NCI-H526 (cell line): Measurements from ENCODE around the gene DCAF8L2.
"Not testable (repeated sequence)": the region's sequence is repeated elsewhere in the genome, so short reads cannot be mapped to it uniquely, and the experiment has no call there.

ENCODE experiments used
- DNase-seq, 2 experiments: peaks; one replicate each; lab custom pipeline; 2025; lab: John Stamatoyannopoulos, UW

DCAF8L2 gene

DNA sequence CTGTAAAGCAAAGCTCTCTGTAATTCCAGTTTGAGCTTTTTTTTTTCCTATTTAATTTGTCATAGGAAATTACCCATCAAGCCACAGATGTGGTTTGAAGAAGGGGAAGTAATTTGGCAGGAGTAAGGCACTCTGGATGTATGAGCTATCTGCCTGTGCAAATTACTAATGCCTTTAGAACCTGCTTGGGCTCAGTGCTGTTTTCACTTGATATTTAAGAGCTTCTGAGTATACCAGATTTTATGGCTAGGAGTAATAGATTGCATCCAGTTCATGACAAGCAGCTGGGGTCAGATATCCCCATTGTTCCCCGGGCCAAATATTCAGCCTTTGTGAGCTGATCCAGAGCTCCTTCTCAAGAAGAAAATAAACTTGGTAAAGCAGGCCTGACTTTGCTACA, 89.1 kb downstream of the DCAF8L2 start:
- DNase-seq: no peak

DNA sequence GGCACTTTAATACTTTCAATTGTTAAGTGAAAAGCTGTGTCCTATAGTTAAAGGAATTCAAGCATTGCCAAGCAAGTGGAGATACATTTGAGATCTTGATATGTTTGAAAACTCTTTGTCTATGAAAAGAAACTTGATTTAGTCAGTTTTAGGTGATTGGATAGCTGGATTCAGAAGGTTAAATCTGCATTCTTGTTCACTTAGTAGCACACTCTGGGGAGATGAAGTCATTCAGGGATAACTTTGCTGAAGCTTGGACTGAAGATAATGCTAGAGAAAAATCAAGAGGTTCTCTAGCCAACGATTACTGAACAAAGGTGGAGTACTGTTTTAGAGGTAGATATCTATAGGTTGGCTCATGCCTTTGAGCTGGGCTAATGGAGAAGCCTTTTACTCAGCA, 90.6 kb downstream of the DCAF8L2 start:
- no peak for DNase-seq

DNA sequence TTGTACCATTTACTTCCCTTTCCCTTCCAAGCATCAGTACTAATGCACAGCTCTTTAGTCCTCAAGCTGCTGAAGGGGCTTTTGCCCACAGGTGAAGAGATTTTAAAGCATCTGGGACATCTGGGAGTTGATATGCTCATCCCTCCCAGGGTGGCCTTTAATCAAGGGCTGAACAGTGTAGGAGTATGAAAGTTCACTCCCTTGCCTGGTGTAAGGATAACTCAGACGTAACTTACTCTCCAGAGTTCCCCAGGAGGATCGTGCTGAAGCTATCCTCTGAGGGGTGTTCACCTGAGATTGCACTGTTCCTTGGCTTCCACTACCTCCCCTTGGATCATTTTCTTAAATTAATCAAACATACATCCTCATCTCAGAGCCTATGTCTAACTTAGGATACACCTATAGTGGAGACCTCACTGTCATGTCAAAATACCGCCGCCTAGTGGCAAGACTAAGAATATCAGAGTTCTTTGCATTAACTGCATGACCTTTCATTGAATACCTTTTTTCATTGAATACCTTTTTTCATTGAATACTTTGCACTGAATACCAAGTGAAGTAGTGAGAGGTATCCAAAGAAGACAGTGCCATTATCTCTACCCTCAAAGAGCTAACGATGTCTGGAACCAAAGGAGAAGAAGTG, 93.5 kb downstream of the DCAF8L2 start:
- peak in 1 of 2 experiments; percentile 74 for DNase-seq

DNA sequence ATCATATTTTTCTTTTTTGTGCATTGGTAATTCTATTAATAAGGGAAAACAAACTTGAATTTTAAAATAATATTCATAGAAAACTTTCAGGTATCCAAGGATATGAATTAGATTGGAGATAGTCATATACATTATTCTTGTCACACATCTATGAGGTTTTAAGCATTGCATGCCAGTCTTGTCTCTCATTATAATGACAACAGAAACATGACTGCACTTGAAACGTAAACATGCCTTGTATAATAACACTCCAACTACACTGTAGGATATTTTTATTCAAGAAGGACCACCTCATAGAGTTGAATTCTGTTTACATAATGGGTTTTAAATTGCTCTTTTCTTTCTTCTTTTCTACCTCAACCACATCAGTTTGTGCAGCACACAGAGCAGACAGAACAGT, 104.5 kb downstream of the DCAF8L2 start:
- no peak for DNase-seq

DNA sequence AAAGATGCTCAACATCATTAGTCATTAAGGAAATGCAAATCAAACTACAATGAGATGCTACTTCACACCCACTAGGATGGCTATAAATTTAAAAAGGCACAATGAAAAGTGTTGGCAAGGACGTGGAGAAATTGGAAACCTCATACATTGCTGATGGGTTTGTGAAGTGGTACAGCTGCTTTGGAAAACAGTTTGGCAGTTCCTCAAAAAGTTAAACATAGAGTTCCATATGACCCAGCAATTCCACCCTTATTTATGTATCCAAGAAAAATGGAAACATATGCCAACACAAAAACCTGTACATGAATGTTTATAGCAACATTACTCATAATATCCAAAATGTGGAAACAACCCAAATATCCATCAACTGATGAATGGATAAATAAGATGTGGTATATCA, 116.4 kb downstream of the DCAF8L2 start:
- DNase-seq: no peak

DNA sequence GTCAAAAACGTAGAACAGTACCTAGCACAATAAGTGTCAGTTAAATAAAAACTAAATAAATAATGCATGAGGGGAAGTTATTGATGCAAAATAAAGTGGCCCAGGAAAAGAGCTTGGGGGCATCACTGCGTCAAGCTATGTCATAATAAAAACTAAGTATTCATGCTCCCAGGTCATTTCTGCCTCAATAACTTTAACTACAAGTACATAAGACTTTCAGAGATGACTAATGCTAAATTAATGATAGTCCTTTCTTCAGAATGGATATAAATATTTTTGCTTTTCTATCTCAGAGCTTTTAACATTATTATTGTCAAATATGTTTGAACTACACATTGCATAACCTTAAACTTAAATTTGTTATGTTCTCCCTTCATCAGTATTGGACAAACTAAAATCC, 125.5 kb downstream of the DCAF8L2 start:
- no peak for DNase-seq

DNA sequence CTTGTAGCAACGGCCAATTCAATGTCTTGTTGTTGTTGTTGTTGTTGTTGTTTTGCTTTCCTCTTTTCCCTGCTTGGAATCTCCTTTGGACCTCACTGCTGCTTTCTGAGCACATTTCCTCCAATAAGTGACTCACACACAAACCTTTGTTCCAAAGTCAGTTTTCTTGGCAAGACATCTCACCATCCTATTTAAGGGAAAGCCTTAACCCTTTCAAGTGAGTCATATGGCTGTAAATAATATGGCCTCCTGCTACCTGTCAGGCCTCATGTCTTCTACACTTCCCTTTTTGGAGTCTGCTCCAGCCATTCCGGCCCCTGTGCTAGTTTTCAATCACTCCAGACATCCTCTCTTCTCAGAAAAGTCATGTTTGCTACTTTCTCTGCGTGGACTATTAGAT, 138.1 kb downstream of the DCAF8L2 start:
- DNase-seq: no peak

DNA sequence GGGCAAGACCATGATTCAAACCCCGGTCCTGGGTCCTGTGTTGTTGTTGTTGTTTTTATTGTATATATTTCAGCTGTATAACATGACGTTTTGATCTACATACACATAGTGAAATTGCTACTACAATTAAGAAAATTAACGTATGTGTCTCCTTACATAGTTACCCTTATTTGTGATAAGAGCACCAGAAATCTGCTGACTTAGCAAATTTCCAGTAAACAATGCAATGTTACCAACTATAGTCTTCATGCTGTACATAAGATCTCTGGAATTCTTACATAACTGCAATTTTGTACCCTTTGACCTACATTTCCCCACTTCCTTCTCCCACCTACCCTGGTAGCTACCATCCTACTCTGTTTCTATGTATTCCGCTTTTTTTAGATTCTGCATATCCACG, 141.8 kb downstream of the DCAF8L2 start:
- DNase-seq: no peak

DNA sequence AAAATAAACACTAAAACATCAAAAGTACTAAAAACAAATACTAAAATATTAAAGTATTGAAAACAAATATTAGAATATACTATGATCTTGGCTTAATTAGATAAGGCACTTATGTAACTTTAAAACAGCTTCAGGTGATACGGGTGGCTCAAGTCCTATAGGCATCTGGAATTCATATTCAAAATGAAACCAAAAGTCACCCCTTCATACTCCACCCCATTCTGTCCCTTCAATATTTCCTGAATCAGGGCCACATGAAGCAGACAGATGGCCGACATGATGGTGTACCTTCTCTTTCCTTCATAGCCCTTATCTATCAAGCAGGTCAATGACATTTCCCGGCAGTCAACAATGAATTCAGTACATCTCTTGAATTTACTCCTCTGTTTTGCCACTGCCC, 145.8 kb downstream of the DCAF8L2 start:
- DNase-seq: no peak

DNA sequence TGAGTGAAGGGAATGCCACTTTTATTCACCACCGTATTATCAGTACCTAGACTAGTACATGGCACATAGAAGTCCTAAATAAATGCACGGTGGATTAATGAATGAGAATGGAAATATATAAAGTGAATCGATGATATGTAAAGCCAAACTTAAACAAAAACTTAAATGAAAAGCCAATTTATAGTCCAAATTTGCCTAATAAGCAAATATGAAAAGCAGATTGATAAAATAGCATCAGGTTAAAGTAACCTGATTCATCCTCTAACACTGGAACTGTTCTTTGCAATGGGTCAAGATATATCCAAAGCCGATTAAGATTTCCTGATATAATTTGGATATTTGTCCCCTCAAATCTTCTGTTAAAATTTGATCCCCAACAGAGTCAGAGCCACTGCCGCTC, 150.8 kb downstream of the DCAF8L2 start:
- no peak for DNase-seq

DNA sequence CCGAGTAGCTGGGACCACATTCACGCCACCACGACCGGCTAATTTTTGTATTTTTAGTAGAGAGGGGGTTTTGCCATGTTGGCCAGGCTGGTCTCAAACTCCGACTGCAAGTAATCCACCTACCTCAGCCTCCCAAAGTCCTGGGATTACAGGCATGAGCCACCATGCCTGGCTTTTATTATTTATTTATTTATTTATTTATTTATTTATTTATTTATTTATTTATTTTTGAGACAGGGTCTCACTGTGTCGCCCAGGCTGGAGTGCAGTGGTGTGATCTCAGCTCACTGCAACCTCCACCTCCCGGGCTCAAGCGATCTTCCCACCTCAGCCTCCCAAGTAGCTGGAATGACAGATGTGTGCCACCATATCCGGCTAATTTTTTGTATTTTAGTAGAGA, 153.4 kb downstream of the DCAF8L2 start:
- not testable (repeated sequence) for DNase-seq

DNA sequence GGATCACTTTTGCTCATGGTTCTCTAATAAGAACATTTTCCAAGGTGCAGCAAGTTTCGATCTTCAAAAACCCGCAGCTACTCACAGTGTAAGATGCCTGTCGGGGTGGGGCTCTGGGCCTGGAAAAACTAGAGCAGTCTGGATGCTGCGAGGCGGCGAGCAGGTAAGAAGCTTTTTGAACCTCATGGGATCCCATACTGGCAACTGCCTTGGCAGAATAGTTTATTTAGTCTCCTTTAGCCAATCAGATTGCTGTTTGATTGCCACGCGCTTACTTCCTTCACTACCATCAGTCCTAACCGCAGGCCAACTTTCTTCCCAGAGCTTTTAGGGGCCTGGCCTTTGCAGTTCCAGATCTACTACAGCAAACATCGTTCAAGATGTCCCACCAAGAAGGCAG, 156.4 kb downstream of the DCAF8L2 start:
- DNase-seq: no peak

DNA sequence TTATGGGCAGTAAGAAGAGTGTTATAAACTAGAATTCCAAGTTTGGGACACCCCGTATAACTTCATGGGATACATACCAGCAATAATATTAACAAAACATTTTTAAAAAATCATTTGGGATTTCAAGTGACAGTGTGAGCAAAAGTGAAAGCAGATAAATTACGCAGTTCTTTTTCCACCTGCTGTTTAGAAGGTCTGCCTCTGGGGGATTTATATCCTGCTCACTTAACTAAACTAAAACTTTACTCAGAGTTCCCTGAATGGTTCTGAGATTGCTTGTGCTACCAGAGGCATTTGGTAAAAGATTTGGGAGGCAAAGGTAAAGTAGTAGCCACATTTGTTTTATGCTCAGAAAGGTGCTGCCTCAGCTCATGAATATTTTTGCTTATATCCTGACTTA, 160.2 kb downstream of the DCAF8L2 start:
- DNase-seq: not testable (repeated sequence)

DNA sequence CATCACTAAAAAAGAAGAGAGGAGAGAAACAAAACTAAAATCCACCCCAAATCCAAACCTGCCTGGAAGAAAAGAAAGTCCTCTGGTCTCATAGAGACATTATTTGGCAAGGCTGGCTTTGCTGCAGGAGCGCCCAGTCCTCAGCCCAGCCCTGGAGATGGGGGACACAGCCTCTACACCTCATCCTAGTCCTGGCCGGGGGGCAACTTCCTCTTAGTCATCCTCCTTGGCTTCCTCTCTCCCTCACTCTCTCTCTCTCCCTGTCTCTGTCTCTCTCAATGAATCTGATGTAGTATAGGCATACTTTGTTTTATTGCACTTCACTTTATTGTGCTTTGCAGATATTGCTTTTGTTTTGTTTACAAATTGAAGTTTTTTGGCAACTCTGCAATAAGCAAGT, 161.8 kb downstream of the DCAF8L2 start:
- DNase-seq: no peak

DNA sequence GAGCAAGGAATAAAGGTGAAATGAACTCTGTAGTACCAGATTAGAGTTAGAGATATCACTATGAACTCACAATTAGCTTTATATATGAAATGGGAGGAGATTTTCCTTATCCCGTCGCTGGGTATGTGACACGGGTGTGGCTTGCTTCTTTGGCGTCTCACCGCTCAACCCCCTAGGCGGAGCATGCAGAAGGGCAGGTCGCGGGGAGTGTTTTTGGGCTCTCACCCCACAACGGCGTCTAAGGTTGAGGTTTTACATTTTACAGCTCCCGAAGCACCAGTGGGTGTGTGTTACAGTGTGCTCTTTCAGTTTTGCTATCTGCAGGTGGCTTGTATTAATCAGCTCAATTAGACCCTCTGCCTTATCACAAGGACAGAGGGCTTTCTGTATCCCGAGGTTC, 175.6 kb downstream of the DCAF8L2 start:
- DNase-seq: no peak

DNA sequence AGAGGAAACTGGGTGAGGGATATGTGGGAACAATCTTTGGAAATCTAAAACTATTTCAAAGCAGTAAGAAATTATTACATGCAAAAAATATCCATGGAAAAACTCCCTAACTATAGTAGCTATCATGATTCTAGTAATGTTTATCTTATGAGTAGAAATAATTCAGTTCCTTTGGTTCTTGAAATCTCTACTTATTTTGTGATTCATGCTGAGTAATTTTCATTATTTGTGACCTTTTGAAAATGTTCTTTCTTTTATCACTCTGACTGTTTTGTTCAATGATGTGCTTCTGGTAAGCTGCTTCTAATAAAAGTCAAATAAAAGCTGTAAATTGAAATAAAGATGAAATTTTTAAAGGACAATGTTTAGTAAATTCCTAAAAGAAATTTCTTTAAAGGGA, 177.2 kb downstream of the DCAF8L2 start:
- no peak for DNase-seq

DNA sequence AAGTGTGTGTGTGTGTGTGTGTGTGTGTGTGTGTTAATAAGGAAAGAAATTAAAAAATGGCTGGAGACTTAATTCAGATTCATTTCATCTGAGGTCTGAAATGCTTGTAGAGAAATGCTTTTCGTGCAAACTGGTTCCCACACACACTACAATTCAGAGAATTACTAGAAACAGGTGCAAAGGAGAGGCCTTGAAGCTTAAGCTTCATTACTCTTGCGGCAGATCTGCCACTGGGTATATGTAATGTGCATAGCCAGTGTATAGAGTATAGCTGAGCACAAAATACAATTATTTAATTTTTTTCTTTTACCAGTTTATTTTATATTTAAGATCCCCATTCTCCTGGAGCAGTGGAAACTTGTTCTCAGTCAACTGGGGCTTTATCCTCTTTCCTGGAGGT, 185.8 kb downstream of the DCAF8L2 start:
- DNase-seq: no peak

DNA sequence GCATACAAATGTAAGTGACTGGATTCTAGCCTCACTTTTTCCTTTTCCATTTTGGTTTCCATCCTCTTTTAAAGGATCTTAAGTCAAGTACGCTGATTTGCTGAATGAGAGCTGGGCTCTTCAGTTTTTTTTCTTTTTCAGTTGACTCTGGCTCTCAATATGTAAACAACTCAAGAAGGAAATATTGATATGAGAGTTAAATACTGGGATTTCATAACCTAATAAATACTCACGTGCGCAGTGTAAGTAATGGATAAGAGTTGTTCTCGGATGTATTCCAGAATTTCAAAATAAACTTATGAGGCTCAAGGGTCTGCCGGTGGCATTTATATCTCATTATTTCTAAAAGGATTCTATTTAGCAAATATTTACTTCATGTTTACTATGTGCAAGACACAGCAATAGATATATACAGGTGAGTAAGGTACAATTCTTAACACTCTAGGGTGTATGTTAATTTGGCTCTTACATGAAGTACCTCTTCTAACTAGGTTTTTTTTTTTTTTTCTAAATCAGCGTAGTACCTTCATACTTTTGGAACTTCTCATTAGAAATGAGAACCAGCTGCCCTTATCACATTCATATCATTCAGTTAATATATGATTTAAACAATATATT, 206.6 kb downstream of the DCAF8L2 start:
- DNase-seq: no peak

DNA sequence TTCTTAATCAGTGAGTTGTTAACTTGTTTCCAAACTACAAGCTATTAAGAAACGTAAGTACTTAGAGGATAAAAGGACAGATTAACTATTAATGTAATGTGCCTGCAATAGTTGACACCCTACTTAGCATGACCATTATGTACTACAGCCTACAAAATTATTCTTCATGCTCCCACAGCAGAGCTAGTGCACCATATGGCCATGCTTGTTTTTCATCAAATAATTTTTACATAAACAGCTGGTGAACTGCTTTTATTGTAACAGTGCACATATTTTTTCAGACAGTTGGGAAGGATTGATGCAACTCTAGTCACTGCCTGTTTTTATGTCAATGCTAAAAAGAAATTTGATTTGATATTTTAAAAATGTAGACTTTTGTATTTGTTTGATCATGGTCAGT, 207.4 kb downstream of the DCAF8L2 start:
- no peak for DNase-seq
